Uterus (tissue), 4 donors: ENCODE data around the gene HNRNPH2. TPM values are rescaled to one million over a fixed set of nuclear protein-coding genes. Genes with fewer than 3 reads are reported as not detected.

ENCODE experiments used
- DNase-seq, 2 donors: peaks; one replicate each; pipeline ENCODE4 v3.0.0-alpha.2; 2019 to 2020
- H3K27ac ChIP-seq, 2 donors: fragments of 200-600 bp; sonication (generic); 1 replicate in 1 of 2; 2 replicates in 1 of 2; pipeline ENCODE4 v1.5.1; 2016 to 2018
- H3K27me3 ChIP-seq, 2 donors: fragments of 200-600 bp; sonication (generic); one replicate each; pipeline ENCODE4 v1.5.1; 2018 to 2019; ENCODE audit warnings: control low read depth in 1 of 2
- H3K36me3 ChIP-seq, 2 donors: fragments of 200-600 bp; sonication (generic); one replicate each; pipeline ENCODE4 v1.5.1; 2019; ENCODE audit warnings: control low read depth in 1 of 2
- H3K4me1 ChIP-seq, 2 donors: fragments of 200-600 bp; sonication (generic); one replicate each; pipeline ENCODE4 v1.5.1; 2018 to 2019; ENCODE audit warnings: control low read depth in 1 of 2
- H3K4me3 ChIP-seq, 2 donors: fragments of 200-600 bp; sonication (generic); 1 replicate in 1 of 2; 2 replicates in 1 of 2; pipeline ENCODE4 v1.5.1; 2018 to 2019; ENCODE audit warnings: mild to moderate bottlenecking in 1 of 2
- H3K9me3 ChIP-seq, 2 donors: fragments of 200-600 bp; sonication (generic); one replicate each; pipeline ENCODE4 v1.5.1; 2019; ENCODE audit warnings: control low read depth in 1 of 2
- CTCF ChIP-seq, 4 experiments: fragments of 200-600 bp in 2 of 4; fragments of 450-650 bp in 2 of 4; sonication (generic) in 2 of 4; IDR thresholded peaks; one replicate each; pipeline ENCODE4 v1.5.1; 2016 to 2019; ENCODE audit warnings: antibody characterized with exemption in 4 of 4, mild to moderate bottlenecking in 2 of 4, moderate library complexity in 1 of 4
- POLR2A ChIP-seq, 2 donors: fragments of 450-650 bp; IDR thresholded peaks; one replicate each; pipeline ENCODE4 v1.6.1; 2016; ENCODE audit warnings: antibody characterized with exemption in 2 of 2, mild to moderate bottlenecking in 1 of 2, moderate library complexity in 1 of 2
- intact Hi-C: fragments of 100-400 bp; cut with DNase I; formaldehyde crosslinking; loops from one replicate; pipeline ENCODE4 v1.15.1; 2023; ENCODE audit warnings: low total_unique reads
- total RNA-seq, 4 donors: library from RNA; depleted of rRNA in 3 of 4; stranded (reverse); fragments of >200 nt in 3 of 4; gene quantifications; one replicate each; pipeline versions ENCODE4 v1.1.0 to v1.2.4, GENCODE V29; 2014 to 2023
- donor health status: DM: yes; HTN: yes; CAD: no.

HNRNPH2 gene
- total RNA-seq, 4 donors from 2014 or later: 22.0 to 87.2 (median 40.7) TPM

GRCh38 chrX:101417190-101417589, 9.2 kb downstream of the HNRNPH2 start:
- DNase-seq: no peak
- no peaks in the 10 kb centered on the region for H3K9me3 ChIP-seq
- peaks cover 0 to 4% of the 10 kb centered on the region in 2 donors for H3K4me1 ChIP-seq
- no peak overlapping the region for H3K4me3 ChIP-seq
- intact Hi-C loops: no loop called here
- TF ChIP-seq POLR2A (IDR thresholded peaks at IDR 0.05) (no peak), CTCF (IDR thresholded peaks at IDR 0.05) (no peak)
- H3K27ac ChIP-seq: peak overlapping the region; percentile 94 to 96
- H3K36me3 ChIP-seq: no peaks in the 10 kb centered on the region
- no peaks in the 10 kb centered on the region for H3K27me3 ChIP-seq

DNA sequence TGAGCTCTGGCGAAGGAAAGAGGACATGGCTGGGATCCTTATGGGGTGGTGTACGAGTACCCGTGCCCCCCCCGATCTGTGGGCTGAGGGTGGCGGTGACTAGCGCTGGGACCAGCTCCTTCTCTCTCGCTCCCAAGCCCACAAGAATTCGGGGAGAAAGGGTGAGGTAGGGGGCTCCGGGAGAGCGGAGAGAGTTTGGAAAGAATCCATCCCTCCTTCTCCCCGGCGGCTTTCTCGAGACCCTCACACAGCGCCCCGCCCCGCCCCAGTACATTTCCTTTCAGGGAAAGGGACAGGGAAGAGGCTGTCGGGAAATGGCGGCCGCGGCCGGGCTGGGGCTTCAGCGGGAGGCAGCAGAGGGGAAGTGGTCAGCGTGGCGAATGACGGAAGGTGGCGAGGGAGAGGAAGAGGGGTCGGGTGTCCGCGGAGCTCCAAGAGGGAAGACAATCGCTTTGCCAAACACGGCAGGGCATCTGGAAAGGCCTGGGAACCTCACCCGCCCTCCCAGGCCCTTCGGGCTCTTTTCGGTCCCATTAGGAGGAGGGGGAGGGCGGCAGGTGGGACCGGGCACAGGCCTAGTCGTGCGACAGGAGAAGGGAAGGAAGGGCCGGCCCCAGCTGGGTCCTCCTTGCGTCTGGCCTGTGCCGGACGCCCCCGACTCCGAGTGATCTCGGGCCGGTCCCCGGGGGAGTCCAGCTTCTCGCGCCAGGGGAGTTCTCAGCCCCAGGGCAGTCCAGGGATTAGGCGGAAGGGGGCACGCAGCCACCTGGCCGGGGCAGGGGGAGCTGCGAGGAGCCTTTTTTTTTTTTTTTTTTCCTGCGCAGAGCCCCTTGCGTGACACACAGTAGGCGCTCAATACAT, 10.2 kb downstream of the HNRNPH2 start:
- H3K4me1 ChIP-seq: peaks cover 0 to 4% of the 10 kb centered on the region in 2 donors
- intact Hi-C loops: no loop called here
- H3K27ac ChIP-seq: peak overlapping the region; percentile 94 to 96
- TF ChIP-seq CTCF (IDR thresholded peaks at IDR 0.05) (no peak), POLR2A (IDR thresholded peaks at IDR 0.05) (peak; percentile 8 to 20)
- H3K9me3 ChIP-seq: no peaks in the 10 kb centered on the region
- peak overlapping the region; percentile 44 to 46 for H3K4me3 ChIP-seq
- H3K36me3 ChIP-seq: no peaks in the 10 kb centered on the region
- peak; percentile 51 to 54 for DNase-seq
- H3K27me3 ChIP-seq: no peaks in the 10 kb centered on the region

GRCh38 chrX:101419489-101419888, 11.5 kb downstream of the HNRNPH2 start:
- no peaks in the 10 kb centered on the region for H3K27me3 ChIP-seq
- TF ChIP-seq CTCF (IDR thresholded peaks at IDR 0.05): no peak
- no peak for TF ChIP-seq POLR2A (IDR thresholded peaks at IDR 0.05)
- H3K4me1 ChIP-seq: peaks cover 0 to 4% of the 10 kb centered on the region in 2 donors
- H3K27ac ChIP-seq: peak overlapping the region; percentile 94 to 96
- intact Hi-C loops: no loop called here
- H3K9me3 ChIP-seq: no peaks in the 10 kb centered on the region
- no peaks in the 10 kb centered on the region for H3K36me3 ChIP-seq
- no peak overlapping the region for H3K4me3 ChIP-seq
- DNase-seq: no peak

GRCh38 chrX:101427954-101428353, 19.9 kb downstream of the HNRNPH2 start:
- intact Hi-C loops: no loop called here
- Histone ChIP-seq H3K27me3 (no peaks in the 10 kb centered on the region), H3K27ac (no peak overlapping the region), H3K36me3 (no peaks in the 10 kb centered on the region), H3K9me3 (no peaks in the 10 kb centered on the region), H3K4me3 (no peak overlapping the region), H3K4me1 (no peaks in the 10 kb centered on the region)
- no peak for TF ChIP-seq POLR2A (IDR thresholded peaks at IDR 0.05)
- TF ChIP-seq CTCF (IDR thresholded peaks at IDR 0.05): no peak
- no peak for DNase-seq

DNA sequence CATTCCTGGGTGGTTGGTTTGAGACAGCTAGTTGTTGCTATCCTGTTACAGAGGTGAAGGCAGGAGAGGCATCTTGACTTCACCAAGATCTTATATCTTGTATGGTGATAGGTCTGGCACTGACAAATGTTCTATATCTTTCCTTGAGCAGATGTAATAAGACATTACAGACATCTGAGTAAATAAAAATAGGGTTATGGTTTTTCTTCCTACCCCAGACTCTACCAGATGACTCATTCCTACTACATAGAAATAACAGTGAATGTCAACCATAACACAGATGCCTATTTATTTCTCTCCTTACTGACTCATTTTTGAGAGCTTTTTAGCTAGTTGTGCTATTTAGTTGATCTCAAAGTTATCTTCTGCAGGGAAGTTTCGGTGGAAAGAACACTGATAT, 21.9 kb downstream of the HNRNPH2 start:
- Histone ChIP-seq H3K36me3 (no peaks in the 10 kb centered on the region), H3K4me3 (no peak overlapping the region), H3K4me1 (no peaks in the 10 kb centered on the region), H3K9me3 (no peaks in the 10 kb centered on the region), H3K27me3 (no peaks in the 10 kb centered on the region), H3K27ac (no peak overlapping the region)
- no peak for DNase-seq
- TF ChIP-seq CTCF (IDR thresholded peaks at IDR 0.05): no peak
- no peak for TF ChIP-seq POLR2A (IDR thresholded peaks at IDR 0.05)
- intact Hi-C loops: no loop called here
